HG03280 (cell line): ENCODE data around the gene UBE2E2.
A peak's percentile ranks its signal among the peaks of the same experiment; 100 is the strongest.

Experiments
- ATAC-seq: cut with Tn5 transposase; IDR thresholded peaks from one replicate; pipeline ENCODE4 v1.9.1; 2021; ENCODE audit warnings: mild to moderate bottlenecking, moderate library complexity; ENCODE audit not compliant: unreplicated experiment

UBE2E2 gene

DNA sequence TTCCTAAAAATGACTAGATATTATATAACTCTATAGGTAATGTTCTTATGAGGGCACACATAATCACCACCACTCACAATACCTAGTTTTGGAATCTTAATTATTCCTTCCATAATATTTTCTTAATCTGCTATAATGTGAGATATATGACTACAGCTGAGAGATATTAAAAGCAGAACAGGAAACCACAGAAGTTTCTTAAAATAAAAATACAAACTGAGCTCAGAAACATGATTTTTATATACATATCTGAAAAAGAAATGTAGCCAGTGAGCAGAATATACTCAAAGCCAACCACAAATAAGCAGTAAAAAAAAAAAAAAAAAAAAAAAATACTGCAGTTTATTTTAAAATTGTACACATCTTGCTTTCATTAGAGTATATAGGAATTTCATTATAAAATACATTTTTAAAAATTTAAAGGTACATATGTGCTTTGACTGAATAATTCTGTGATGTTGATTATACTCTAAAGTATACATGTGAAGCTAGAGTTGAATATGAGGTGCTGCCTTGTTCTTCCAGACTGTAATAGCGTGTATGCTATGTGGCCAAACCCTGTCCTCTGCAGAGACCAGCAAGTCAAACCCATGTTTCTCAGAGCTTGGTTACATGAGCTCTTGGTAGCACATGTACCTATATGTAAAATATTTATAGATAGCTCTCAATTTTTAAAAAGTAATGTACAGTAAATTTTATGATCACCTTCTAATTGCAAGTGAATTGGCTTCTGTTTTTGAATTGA is 175.0 kb downstream of the UBE2E2 start:
- ATAC-seq: no peak

DNA sequence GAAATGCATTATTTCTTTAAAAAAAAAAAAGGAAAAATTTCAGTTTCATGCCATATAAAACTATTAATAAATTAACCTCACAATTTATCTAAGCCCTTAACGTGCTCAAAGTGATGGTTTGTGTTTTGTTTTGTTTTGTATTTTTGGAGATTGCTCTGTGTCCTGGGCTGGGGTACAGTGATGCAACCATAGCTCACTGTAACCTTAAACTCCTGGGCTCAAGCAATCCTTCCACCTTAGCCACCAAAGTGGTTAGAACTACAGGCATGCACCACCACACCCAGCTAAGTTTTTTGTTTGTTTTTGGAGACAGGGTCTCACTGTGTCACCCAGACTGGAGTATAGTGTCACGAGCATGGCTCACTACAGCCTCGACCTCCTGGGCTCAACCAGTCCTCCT is 180.7 kb downstream of the UBE2E2 start:
- no peak for ATAC-seq

DNA sequence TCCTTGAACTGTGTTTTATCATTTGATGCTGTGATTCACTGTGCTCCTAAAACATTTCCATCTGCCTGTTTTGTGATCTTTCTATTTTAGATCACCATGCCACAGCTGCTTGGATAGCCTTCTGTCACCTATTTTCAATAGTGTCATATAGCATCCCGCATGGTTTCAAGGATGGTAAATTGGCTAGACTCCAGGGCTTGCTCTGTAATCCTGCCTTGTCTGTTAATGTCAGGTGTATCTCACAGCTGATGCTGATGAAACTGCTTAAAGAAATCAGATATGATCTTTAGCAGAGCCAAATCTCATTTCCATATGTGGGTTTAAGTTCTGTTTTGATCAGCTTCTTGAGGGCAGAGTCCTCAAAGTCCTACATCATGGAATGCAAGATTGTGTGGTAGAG is 182.2 kb downstream of the UBE2E2 start:
- no peak for ATAC-seq

DNA sequence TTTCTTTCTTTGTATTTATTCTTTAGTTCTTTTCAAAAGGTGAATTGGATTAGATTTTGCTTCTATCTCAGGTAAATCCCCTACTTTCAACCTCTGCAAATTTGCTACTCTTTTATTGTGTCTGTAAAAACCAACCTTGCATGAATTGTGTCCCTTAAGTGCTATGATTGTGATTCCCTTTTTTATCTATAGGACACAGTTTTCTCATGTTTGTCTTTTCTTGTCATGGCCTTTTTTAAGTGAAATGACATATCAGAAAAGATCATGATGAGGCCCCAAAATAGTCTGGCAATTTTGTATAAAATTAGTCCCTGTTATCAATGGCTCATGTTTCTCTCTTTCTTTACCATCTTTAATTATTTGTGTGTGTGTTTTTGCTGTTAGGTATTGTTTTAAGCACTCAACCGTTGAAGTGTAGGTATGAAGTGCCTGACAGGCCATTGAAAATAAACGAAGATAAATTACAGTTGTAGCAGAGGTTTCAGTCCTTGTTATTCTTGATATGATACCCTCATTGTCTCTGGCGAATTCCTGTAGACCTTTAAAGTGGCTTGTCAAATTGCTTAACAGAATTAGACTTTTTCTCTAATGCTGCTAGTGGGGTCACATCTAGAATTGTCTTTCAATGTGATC is 184.3 kb downstream of the UBE2E2 start:
- ATAC-seq: no peak

DNA sequence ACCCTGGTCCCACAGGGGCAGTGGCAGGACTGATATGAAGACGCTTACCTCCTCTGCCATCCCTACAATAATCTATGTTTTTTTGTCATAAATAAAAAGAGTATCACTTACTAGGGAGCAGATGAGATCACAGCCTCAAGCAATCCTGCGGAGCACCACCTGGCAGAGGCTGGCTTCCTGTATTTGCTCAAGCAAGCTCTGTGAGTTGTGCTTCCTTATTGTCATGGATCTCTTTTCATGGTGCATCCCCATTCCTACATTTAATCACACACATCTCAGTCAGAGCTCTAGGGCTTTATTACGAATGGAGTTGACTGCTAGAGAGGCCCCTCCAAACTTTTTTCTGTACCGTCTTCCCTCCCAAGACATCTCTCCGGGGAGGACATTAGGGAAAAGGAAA is 186.0 kb downstream of the UBE2E2 start:
- no peak for ATAC-seq

DNA sequence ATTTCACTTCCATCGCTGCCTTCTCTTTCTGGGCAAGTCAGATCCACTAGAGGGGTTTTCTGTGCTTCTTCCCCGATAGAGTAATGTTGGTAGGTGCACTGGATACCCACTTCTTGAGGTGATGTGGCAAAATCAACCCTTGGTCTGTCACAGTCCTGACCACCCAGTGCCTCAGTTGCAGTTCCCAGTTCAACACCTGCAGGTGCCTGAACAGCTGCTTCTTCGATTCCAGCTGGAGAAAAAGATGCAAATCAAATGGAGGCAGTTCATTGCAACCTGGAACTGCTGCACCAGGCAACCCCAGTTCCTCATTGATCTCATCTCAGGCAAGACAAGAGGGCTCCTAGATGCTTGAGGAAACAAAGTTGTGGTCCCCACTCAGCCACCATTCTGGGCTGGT is 186.6 kb downstream of the UBE2E2 start:
- ATAC-seq: peak; percentile 58

DNA sequence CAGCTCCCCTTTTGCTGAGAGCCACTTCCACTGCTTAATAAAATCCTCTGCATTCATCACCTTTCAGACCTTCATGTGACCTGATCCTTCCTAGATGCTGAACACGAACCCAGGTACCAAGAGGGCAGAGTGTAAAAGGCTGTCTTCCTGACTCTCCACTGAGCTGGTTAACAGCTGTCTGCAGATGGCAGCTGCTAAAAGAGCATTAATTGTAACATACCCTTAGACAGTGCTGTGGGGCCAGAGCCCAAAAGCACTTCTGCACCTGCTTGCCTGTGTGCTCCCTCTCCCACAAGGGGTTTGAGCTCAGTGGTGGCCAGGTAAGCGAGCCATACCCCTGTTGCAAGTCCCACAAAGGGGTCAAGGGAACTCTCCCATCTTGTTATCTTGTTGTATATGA is 187.3 kb downstream of the UBE2E2 start:
- no peak for ATAC-seq

DNA sequence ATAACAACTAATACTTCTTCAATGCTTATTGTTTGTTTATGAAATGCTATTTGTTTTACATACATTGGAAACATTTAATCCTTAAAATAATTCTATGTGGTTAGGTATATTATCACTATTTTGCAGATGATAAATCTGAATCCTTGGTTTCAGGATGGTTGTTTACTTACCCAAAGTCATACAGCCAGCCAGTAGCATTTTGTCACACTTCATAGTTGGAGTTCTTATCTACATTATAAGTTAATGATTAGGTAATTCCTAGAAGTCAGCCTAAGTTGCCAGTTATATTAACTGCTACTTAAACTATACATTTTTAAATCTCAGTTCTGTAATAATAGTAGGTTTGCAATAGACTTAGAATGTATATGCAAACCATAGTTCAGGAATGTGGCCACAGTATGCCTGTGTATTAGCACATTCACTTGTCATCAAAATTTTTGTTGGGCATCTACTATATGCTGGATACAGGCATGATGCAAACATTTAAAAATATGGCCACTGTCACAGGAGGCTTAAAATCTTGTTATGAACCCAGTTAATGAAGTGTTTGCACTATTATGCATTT is 187.9 kb downstream of the UBE2E2 start:
- no peak for ATAC-seq

DNA sequence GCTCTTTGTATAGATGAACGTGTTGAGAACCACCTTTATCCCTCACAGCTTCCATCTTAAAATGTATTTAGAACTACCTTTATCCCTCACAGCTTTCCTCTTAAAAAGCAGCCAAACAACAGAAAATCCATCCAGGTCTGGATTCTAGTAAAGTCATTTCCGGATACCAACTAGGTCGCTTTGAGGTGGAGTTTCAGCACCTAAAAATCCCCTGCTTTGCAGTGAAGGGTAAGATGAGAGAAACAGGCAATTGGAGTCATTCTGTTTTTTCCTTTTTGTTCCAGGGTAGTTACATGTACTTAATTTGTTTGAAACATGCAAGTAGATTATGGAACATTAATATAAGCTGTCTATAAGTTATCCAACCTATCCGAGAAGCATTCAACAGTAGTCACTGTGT is 192.0 kb downstream of the UBE2E2 start:
- peak; percentile 57 for ATAC-seq

DNA sequence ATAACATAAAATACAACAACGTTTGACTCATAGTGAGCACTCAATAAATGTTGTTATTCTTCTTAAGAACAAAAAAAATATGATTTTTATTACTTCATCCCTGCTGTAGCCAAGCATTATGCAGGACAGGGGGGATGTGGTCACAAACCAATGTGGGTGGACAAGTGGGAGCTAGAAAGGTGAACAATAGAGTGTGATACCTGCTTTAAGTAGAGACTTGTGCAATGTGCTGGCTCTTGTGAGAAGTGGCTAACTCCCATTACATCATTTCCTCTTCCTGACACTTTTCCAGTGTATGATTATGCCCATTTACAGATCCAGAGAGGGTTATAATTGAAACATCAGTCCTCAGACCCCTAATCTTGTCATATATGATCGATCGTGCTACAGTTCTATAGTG is 193.6 kb downstream of the UBE2E2 start:
- ATAC-seq: no peak

DNA sequence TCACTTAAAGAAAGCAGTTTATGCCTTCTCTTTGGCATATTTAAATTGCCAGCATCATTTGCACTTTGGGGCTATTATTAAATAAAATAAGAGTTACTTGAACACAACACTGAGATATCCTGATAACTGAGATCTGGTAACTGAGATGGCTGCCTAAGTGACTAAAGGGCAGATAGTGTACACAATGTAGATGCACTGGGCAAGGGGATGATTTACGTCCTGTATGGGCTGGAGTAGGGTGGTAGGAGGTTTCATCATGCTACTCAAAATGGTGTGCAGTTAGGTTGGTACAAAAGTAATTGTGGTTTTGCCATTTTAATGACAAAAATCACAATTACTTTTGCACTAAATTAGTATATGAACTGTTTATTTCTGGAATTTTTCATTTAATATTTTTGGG is 196.1 kb downstream of the UBE2E2 start:
- ATAC-seq: no peak

DNA sequence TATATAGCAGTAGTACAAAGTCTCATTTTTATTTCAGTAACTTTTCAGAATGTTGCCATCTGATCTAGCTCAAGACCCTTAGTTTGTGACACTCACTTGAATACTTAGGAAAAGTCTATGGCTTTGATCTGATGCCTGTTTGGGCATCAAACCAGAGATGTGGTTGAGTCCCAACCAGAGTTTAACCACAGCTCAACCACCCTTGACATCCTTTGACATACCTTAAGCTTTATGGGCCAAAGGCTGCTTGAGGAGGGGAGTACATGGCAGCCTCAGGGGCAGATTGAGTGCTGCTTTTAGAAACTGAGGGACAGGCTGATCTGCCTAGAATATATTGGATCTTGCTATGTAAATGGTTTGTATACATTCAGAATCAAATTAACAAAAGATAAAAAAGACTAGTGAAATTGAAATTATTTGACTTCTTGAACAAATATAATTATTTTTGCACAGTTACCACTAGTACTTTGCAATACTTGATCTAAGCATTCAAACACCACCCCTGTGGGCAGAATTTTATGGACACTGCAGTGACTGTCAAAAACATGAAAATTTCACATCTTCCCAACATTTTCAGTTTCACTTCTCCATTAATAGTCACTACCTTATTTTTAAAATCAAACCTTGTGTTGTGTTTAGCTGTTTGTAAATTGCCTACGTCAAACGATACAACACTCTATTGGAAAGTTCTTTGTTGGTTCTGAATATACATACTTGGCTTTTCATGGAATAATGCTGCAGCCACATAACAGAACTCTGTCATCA is 199.8 kb downstream of the UBE2E2 start:
- no peak for ATAC-seq

DNA sequence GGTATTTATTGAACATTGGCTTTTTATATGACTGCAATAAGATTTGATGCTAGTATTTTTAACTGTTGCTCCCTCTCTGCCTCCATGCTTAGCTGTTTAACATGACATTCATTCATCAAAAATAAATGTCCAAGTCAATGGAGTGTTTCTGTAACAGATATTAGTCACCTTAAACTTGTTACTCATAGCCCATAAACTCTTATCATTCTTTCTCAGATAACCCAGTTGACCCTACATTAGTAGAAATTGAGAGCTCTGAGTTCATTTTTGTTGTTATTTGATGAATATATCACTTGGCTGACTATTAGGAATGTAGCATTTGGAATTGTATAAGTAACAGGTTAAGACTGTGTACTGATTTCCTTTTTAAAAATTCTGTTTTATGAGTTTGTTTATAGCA is 201.1 kb downstream of the UBE2E2 start:
- no peak for ATAC-seq

DNA sequence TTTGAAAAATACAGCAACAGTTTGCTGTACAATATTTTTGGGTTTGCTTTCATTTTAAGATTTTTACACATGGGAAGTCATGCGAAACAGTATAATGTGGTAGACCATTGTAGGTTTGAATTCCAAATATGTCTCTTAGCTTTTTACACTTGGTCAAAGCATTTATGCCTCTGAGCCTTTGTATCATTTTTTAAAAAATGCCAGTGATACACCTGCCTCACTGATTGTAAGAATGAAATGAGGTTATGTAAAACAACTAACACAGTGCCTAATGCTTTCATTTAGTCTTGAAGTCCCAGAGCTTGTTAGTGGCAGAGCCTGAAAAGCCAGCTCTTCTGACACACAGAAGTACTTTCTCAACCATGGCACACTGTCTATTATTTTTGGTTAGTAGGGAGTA is 202.0 kb downstream of the UBE2E2 start:
- ATAC-seq: no peak

DNA sequence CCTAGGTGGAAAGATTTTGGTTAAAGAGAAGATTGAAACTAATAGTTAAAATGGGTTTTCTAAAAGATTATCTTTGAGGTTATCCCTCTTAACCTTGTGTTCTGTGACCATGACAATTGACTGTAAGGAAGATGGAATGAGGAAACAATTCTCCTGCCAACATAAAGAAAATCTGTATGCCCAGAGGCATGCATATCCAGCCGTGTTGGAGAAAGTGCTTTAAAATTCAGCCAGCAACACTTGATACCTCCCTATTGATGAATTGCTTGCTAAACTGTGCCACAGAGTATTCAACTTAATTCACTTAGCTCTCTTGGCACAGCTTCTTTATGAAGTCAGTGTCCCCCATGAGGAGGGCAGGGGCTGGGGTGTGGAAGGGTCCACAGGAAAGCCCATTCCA is 203.5 kb downstream of the UBE2E2 start:
- ATAC-seq: no peak

DNA sequence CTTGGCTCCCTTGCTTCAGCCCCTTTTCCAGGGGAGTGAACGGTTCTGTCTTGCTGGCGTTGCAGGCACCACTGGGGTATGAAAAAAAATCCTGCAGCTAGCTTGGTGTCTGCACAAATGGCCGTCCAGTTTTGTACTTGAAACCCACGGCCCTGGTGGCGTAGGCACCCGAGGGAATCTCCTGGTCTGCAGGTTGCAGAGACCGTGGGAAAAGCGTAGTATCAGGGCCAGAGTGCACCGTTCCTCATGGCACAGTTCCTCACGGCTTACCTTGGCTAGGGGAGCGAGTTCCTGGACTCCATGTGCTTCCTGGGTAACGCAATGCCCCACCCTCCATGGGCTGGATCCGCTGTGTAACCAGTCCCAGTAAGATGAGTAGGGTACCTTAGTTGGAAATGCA is 214.9 kb downstream of the UBE2E2 start:
- ATAC-seq: no peak

DNA sequence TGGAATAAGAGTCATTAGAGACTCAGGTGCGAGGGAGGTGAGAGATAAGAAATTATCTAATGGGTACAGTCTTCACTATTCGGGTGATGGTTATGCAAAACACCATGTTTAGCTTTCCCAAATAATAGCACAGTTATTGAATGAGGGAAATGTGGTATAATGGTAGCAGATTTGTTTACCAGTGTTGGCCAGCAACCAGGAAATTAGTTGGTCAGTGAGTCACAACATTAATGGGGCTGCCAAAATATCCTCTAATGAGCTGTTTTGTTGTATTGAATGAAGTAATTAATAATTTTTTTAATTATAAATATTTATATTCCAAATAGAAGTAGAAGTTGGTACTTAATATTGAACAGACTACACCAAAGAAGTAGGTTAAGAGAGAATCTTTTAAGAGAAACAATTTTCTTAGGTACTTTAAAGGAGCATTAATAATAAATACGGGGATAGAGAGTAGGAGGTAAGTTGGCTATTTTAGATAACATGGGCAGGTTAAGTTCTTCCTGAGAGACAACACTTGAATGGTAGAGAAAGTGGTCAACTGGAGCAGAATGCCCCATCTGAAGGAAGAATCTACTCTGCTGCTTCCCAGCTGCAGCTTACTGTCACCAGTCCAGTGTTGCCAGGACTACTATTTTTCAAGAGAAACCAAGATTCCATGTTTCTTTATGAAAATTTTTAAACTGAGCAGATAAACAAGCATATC is 218.8 kb downstream of the UBE2E2 start:
- peak; percentile 45 for ATAC-seq

DNA sequence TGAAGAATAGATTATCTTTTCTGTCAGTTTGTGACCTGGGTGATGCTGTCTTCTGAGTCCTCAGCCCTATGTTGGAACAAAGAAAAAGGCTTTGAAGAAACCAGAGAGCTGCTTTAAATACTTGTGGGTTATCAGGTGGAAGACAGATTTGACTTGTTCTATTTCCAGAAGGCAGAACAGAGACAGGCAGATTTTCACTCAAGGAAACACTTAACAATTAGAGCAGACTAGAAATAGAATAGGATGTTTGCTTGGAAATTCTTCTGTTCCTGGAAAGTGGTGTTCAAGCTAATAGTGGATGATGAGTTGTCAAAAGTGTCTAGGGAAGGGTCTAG is 219.4 kb downstream of the UBE2E2 start:
- ATAC-seq: peak; percentile 82

DNA sequence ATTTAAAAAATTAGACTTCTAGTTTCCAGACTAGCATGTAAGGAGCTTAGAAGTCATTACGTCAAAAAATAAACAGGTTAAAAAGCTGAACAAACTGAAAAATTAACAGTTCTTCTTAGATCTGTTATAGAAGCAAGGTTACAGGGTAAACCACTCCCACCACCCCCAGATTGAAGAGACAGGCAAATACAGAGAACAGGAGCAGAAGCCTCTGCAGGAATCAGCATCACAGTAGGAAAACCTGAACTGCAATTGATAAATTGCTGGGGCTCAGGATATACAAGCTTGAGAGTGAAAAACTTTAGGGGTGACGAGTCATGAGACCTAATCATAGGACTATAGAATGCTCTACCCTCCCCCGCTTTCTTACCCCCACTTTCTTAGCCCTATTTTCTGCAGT is 222.3 kb downstream of the UBE2E2 start:
- no peak for ATAC-seq

DNA sequence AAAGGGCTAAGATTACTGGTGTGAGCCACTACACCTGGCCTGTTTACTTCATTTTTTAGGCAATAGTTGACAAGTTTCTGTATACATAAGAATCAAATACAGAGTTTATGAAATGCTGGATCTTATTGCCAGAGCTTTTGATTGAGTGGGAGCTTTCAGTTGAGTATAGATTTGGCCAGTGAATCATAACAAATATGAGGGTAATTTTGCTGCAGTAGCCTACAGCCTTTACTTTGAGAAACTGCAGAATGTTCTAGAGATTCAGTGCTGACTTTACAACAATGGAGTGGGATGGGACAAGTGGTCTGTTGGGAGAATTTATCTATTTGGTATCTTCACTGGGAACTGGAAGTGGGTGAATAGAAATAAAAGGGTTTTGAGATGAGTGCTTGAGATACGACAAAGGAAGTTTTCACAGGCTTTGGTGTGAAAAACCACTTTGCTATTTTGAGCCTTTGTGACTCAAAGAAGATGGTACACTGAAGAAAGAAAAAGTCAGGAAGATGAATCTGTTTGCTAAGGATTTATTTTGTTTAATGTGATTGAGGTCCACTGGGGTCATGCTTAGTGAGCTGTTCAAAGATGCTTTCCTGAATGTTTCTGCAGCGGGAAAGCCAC is 227.8 kb downstream of the UBE2E2 start:
- ATAC-seq: no peak

DNA sequence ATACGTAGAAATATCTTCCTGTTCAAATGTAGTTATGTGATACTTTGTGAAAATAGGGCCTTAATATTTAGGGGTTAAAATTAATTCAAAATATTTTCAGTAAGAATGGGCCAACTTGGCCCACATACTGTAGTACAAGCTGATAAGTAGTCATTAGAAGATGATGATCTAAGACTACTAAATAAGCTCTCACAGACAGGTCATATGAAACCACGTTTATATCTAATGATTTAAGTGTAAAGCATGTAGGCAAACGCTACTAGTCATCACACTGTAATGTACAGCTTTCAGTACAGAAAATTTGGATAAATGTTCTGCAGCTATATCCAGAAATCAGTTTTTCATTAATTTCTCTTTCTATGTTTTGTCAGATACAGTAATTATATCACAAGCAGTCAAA is 228.6 kb downstream of the UBE2E2 start:
- ATAC-seq: no peak
